Stomach (tissue), 4 donors: Measurements from ENCODE around the gene GNB5.

Experiments
- CTCF ChIP-seq, 7 experiments: fragments of 450-650 bp in 4 of 7; fragments of 200-600 bp in 3 of 7; sonication (generic) in 3 of 7; IDR thresholded peaks; one replicate each; pipeline ENCODE4 v1.5.1; 2016 to 2019; ENCODE audit warnings: antibody characterized with exemption in 7 of 7, control low read depth in 2 of 7, mild to moderate bottlenecking in 1 of 7
- POLR2A ChIP-seq, 4 donors: fragments of 450-650 bp; IDR thresholded peaks; one replicate each; pipeline ENCODE4 v1.6.1; 2016; ENCODE audit warnings: antibody characterized with exemption in 4 of 4, control low read depth in 2 of 4, mild to moderate bottlenecking in 1 of 4, moderate library complexity in 1 of 4

- no peak for TF ChIP-seq CTCF (IDR thresholded peaks at IDR 0.05)
- TF ChIP-seq POLR2A (IDR thresholded peaks at IDR 0.05) = no peak
These were observed 47.0 kb upstream of the GNB5 start for GRCh38 chr15:52238149-52238548.
